Measurements from ENCODE around the gene PRKCSH.
A peak's percentile ranks its signal among the peaks of the same experiment; 100 is the strongest.
"Not testable (repeated sequence)": the region's sequence is repeated elsewhere in the genome, so short reads cannot be mapped to it uniquely, and the experiment has no call there.

The PRKCSH gene

GRCh38 chr19:11405846-11406643, 29.4 kb upstream of the PRKCSH start:
- no peak for DNase-seq
- Histone ChIP-seq H3K4me3 (ENCODE audit: low read depth, low read length) (no peak overlapping the region), H3K27me3 (replicated peaks) (peaks cover 4% of the 10 kb centered on the region), H3K36me3 (replicated peaks) (no peaks in the 10 kb centered on the region), H3K27ac (no peak overlapping the region)
- TF ChIP-seq CTCF (IDR thresholded peaks at IDR 0.05; ENCODE audit: low read depth, low read length, missing control alignments), result peak; percentile 50
- in situ Hi-C loops (cut with HindIII; ENCODE audit: low pct_ligation_motif_present, low sequenced_read_pairs), result no loop called here

DNA sequence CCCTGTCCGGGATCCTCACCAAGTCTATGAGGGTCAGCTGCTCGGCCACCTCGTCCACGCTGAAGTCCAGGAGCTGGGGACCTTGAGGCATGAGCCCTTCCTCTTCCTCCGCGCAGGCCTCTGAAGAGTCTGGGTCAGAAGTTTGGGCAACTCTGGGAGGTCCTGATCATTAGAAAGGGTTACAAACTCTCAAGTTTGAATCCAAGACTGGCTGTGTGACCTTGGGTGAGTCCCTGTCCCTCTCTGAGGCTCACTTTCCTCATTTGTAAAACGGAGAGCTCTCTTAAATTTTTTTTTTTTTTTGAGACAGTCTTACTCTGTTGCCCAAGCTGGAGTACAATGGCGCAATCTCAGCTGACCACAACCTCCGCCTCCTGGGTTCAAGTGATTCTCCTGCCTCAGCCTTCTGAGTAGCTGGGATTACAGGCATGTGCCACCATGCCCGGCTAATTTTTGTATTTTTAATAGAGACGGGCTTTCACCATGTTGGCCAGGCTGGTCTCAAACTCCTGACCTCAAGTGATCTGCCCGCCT, 28.7 kb upstream of the PRKCSH start:
- DNase-seq; H3K4me3 ChIP-seq (ENCODE audit: low read depth, low read length); H3K36me3 ChIP-seq (replicated peaks); H3K27ac ChIP-seq; H3K27me3 ChIP-seq (replicated peaks); in situ Hi-C loops (cut with HindIII; ENCODE audit: low pct_ligation_motif_present, low sequenced_read_pairs): not testable (repeated sequence)

GRCh38 chr19:11408591-11408990, 26.8 kb upstream of the PRKCSH start:
- TF ChIP-seq CTCF (IDR thresholded peaks at IDR 0.05; ENCODE audit: low read depth, low read length, missing control alignments), result no peak
- H3K27me3 ChIP-seq (replicated peaks), result peaks cover 4% of the 10 kb centered on the region
- no peak overlapping the region for H3K27ac ChIP-seq
- H3K4me3 ChIP-seq (ENCODE audit: low read depth, low read length), result no peak overlapping the region
- H3K36me3 ChIP-seq (replicated peaks), result no peaks in the 10 kb centered on the region
- DNase-seq, result no peak
- in situ Hi-C loops (cut with HindIII; ENCODE audit: low pct_ligation_motif_present, low sequenced_read_pairs), result no loop called here

GRCh38 chr19:11410682-11411081, 24.8 kb upstream of the PRKCSH start:
- in situ Hi-C loops (cut with HindIII; ENCODE audit: low pct_ligation_motif_present, low sequenced_read_pairs), result no loop called here
- Histone ChIP-seq H3K27me3 (replicated peaks) (peaks cover 4% of the 10 kb centered on the region), H3K4me3 (ENCODE audit: low read depth, low read length) (no peak overlapping the region), H3K36me3 (replicated peaks) (no peaks in the 10 kb centered on the region), H3K27ac (no peak overlapping the region)
- no peak for TF ChIP-seq CTCF (IDR thresholded peaks at IDR 0.05; ENCODE audit: low read depth, low read length, missing control alignments)
- DNase-seq, result no peak

GRCh38 chr19:11414544-11414943, 20.9 kb upstream of the PRKCSH start:
- in situ Hi-C loops (cut with HindIII; ENCODE audit: low pct_ligation_motif_present, low sequenced_read_pairs), result no loop called here
- H3K4me3 ChIP-seq (ENCODE audit: low read depth, low read length), result no peak overlapping the region
- peaks cover 18% of the 10 kb centered on the region for H3K27me3 ChIP-seq (replicated peaks)
- DNase-seq, result no peak
- no peaks in the 10 kb centered on the region for H3K36me3 ChIP-seq (replicated peaks)
- no peak for TF ChIP-seq CTCF (IDR thresholded peaks at IDR 0.05; ENCODE audit: low read depth, low read length, missing control alignments)
- H3K27ac ChIP-seq, result no peak overlapping the region

DNA sequence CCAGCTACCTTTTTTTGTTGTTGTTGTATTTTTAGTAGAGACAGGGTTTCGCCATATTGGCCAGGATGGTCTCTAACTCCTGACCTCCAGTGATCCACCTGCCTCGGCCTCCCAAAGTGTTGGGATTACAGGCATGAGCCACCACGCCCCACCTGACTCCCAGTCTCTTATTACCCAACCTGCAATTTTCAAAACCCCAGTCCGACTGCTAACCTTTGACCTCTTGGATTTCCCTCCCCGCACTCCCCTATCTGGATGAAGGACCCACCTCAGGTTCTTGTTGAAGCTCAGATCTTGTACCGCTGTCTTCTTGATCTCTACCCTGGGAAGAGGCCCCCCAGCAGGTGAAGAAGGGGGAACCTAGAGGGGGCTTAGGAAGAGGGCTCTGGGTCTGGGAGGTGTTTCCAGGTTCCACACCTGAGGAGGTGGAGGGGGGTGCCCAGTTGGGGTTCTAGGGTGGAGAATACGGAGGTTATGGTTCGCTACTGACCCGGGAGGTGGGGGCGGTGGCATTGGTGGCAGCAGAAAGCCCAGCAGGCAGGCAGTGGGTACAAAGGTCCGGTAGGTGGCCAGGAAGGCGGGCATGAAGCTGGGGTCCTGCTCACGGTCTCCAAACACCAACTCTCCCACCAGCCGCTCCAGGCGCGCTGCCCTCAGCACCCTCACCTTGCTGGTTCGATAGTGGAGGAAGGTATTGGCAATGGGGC, 18.9 kb upstream of the PRKCSH start:
- no peak overlapping the region for H3K4me3 ChIP-seq (ENCODE audit: low read depth, low read length)
- no peak overlapping the region for H3K27ac ChIP-seq
- no peak for TF ChIP-seq CTCF (IDR thresholded peaks at IDR 0.05; ENCODE audit: low read depth, low read length, missing control alignments)
- in situ Hi-C loops (cut with HindIII; ENCODE audit: low pct_ligation_motif_present, low sequenced_read_pairs), result no loop called here
- no peaks in the 10 kb centered on the region for H3K36me3 ChIP-seq (replicated peaks)
- H3K27me3 ChIP-seq (replicated peaks), result peaks cover 33% of the 10 kb centered on the region
- DNase-seq, result no peak
